GM20431 (cell line): Measurements from ENCODE around the gene KRTAP10-3.

Experiments used
- in situ Hi-C: fragments of 300-500 bp; cut with MseI, MboI; formaldehyde crosslinking; loops from one replicate; pipeline ENCODE4 v1.15.0; 2020; ENCODE audit warnings: low sequenced_read_pairs; ENCODE audit not compliant: unreplicated experiment

KRTAP10-3 gene

GRCh38 chr21:44531606-44532564, 26.7 kb downstream of the KRTAP10-3 start:
- in situ Hi-C loops, result no loop called here

- in situ Hi-C loops, result no loop called here
These were observed 27.5 kb downstream of the KRTAP10-3 start for GRCh38 chr21:44530903-44531605.

GRCh38 chr21:44530221-44530902, 28.2 kb downstream of the KRTAP10-3 start:
- in situ Hi-C loops, result no loop called here

- in situ Hi-C loops, result no loop called here
These were observed 29.0 kb downstream of the KRTAP10-3 start for GRCh38 chr21:44529503-44530125.

- in situ Hi-C loops, result no loop called here
These were observed 29.6 kb downstream of the KRTAP10-3 start for GRCh38 chr21:44529011-44529421.

GRCh38 chr21:44528634-44528995, 30.0 kb downstream of the KRTAP10-3 start:
- in situ Hi-C loops, result no loop called here

GRCh38 chr21:44527983-44528633, 30.5 kb downstream of the KRTAP10-3 start:
- in situ Hi-C loops, result no loop called here

- in situ Hi-C loops, result no loop called here
These were observed 31.2 kb downstream of the KRTAP10-3 start for GRCh38 chr21:44527156-44527982.

- in situ Hi-C loops, result no loop called here
These were observed 32.2 kb downstream of the KRTAP10-3 start for GRCh38 chr21:44526096-44526997.

GRCh38 chr21:44525391-44526095, 33.1 kb downstream of the KRTAP10-3 start:
- in situ Hi-C loops, result no loop called here

- in situ Hi-C loops, result no loop called here
These were observed 33.9 kb downstream of the KRTAP10-3 start for GRCh38 chr21:44524414-44525371.

GRCh38 chr21:44523567-44524413, 34.8 kb downstream of the KRTAP10-3 start:
- in situ Hi-C loops, result no loop called here

GRCh38 chr21:44522753-44523204, 35.8 kb downstream of the KRTAP10-3 start:
- in situ Hi-C loops, result no loop called here

- in situ Hi-C loops, result no loop called here
These were observed 36.5 kb downstream of the KRTAP10-3 start for GRCh38 chr21:44521928-44522752.
